Skeletal muscle cell (primary cell): Measurements from ENCODE around the gene ZSWIM9.
"Not testable (repeated sequence)": the region's sequence is repeated elsewhere in the genome, so short reads cannot be mapped to it uniquely, and the experiment has no call there.

ENCODE experiments used
- DNase-seq: peaks from one replicate; pipeline ENCODE4 v3.0.0-alpha.2; 2010; ENCODE audit warnings: low read depth
- H3K4me3 ChIP-seq: 2 replicates; pipeline ENCODE4 v1.5.1; 2011; ENCODE audit warnings: low read depth, mild to moderate bottlenecking, control low read depth, low read length, moderate library complexity

The ZSWIM9 gene

DNA sequence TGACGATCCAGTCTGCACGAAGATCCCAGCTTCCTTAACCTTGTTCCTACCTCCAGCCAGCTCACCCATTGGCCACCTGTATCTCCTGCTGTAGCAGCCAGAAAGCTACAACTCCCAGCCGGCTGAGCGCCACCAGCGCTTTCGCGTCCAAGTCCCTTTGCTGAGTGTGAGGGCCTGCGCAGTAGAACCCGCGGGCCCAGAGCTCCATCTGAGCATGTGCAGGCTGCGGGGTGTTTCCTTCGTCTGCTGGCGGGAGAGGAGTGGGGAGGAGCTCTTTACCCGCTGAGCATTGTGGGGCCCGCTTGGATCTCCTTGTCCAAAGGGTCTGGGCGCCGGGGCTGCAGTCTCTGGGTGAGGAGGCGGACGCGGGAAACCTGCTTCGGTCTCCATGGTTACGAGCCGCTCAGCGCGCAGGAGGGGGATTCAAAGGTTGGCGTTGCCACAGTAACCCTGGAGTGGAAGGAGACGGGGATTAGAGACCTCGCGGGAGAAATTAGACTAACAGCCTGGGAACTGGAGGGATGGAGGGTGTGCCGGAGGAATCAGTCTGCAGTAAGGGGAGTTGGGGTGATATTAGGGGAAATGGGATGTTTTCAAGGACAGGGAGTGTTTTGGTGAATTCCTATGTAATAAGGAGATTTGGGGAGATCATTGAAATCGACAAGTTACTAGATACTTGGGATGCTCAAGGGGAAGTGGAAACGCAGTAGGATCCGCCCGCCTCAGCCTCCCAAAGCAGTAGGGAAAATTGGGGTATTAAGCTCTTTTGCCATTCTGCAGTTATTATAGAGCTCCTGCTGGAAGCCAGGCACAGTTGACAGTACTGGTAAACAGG, 33.5 kb downstream of the ZSWIM9 start:
- H3K4me3 ChIP-seq = peak overlapping the region; percentile 94
- peak; percentile 79 for DNase-seq

DNA sequence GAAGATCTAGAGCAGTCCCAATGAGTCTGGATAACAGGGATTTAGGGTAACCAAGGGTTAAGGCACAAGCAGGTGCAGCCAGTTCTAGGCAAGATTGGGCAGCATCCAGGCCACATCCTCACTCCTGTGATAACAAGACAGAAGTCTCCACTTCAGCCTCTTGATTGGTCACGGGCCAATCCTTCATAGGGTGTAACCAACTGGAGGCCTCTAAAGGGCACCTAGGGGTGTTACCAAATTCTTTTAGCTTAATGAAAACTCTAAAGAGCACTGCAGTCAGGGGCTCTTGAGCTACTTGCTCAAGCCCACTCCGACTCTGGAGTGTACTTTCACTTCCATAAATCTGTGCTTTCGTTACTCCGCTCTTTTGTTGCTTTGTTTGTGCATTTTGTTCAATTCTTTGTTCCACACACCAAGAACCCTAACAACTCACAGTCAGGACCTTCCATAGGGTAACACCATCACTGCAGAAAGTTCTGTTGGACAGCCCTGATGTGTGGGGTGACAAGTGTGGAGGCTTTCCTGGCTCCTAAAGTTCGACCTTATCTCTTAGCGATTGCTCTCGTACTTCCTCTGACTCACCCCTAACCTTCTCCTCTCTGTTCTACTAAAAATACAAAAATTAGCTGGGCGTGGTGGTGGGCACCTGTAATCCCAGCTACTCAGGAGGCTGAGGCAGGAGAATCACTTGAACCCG, 36.1 kb downstream of the ZSWIM9 start:
- no peak for DNase-seq
- H3K4me3 ChIP-seq = no peak overlapping the region

DNA sequence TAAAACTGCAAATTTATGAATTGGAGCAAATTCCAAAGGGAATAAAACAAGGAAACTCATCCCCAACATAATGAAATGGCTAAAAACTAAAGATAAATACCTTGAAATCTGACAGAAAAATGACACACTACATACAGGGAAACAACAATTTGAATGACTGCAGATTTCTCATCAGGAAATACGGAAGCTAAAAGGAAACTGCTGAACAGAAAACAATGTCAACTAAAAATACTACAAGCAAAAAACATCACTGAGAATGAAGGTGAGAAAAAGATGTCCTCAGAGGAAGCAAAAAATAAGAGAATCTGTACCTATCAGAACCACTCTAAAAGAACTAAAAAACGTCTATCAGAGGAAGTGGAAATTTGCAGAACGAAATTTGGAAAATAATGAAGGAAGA, 39.5 kb downstream of the ZSWIM9 start:
- no peak for DNase-seq

DNA sequence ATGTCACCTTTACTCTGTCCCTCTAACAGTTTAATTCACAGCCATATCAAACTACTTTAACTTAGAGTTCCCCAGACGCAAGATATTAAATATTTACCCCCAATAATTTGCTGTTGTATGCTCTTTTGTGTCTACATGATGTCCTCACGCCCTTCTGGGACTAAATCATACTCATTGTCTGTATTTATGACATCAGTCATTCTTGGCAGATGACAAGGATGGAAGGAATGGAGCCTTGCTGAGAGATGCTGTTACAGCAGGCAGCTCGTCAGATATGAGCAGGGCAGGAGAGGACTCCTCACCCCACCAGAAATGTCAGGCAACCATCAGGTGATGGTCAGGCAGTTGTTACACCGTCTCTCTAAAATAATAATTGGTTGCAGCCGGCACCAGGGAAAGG, 43.5 kb downstream of the ZSWIM9 start:
- H3K4me3 ChIP-seq = no peak overlapping the region
- DNase-seq = no peak

More for the DNA sequence above, 39.5 kb downstream of the ZSWIM9 start:
- no peak overlapping the region for H3K4me3 ChIP-seq

DNA sequence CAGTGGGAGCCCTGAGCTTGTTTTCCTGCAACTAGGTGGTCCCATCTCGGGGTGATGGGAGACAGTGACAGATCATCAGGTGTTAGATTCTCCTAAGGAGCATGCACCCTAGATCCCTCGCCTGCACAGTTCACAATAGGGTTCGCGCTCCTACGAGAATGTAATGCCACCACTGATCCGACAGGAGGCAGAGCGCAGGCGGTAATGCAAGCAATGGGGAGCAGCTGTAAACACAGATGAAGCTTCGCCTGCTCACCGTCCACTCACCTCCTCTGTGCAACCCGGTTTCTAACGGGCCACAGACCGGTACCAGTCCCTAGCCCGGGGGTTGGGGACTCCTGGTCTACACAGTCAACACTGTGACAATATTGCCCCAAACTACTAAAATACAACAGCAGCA, 46.5 kb downstream of the ZSWIM9 start:
- no peak for DNase-seq
- H3K4me3 ChIP-seq = no peak overlapping the region

DNA sequence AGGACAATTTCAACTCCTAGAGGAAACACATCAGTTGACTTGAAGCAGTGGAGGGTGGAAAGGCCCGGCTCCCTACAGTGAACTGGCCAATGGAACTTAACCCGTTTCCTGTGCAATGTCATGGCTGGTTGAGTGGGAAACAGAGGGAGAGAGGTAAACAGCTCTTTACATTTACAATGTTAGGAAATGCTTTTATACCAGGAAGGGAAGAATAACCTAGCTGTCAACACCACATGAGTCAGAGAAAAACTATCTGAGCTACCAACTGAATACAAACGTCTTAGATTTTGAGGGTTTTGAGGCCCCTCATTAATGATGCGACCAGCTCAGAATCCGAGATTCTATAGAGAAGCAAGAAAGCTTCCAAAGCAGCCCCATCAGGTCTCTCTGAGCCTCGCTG, 48.5 kb downstream of the ZSWIM9 start:
- no peak overlapping the region for H3K4me3 ChIP-seq
- no peak for DNase-seq

DNA sequence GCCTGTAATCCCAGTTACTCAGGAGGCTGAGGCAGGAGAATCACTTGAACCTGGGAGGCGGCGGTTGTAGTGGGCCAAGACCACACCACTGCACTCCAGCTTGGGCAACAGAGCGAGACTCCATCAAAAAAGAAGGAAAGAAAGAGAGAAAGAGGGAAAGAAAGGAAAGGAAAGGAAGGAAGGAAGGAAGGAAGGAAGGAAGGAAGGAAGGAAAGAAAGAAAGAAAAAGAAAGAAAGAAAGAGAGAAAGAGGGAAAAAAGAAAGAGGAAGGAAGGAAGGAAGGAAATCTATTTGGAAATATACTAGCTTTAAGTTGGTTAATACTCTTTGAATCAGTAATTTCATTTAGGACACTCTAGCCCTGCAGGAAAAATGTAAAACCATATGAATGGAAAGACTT, 50.3 kb downstream of the ZSWIM9 start:
- H3K4me3 ChIP-seq, DNase-seq: not testable (repeated sequence)

DNA sequence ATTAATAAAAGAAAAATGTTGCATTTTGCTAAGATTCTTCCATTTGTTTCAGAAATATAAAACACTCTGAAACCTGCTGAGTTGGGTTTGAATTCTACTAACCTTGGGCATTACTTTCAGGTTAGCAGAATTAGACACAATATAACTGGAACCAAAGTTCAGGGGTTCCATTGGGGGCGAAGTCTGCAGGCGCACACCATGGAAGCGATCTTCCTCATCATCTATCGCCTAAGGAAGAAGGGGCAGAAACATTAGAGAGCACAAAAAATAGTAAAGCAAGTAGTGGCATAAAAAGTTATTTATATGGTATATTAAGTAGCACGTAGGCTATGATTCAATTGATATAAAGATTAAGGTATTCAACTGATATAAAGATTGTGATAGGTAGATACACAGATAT, 51.1 kb downstream of the ZSWIM9 start:
- H3K4me3 ChIP-seq = no peak overlapping the region
- DNase-seq = no peak

DNA sequence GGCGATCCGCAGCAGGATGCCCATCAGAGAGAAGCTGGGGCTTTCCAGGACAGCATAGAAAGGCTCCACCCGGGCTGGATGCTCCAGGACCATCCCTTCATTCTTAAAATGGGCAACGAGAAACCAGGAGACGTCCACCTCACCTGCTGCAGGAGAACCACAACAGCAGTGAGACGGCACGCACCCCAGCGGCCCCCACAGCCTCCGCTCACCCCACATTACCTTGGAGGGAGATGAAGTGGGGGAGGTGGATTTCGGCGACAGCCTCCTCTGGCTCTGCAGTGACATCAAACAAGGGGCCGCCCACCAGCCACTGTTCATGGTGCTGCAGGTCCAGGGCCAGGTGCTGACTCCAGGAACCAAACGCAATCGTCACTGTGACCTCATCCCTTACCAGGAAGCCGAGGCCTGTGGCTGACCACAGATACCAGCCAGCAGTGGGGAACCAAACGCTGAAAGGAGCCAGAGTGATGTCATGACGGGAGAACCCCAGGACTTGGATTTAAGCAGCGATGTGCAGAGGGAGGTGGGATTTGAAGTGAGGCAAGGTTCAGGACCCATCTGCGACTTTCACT, 60.2 kb downstream of the ZSWIM9 start:
- H3K4me3 ChIP-seq = no peak overlapping the region
- DNase-seq = no peak

DNA sequence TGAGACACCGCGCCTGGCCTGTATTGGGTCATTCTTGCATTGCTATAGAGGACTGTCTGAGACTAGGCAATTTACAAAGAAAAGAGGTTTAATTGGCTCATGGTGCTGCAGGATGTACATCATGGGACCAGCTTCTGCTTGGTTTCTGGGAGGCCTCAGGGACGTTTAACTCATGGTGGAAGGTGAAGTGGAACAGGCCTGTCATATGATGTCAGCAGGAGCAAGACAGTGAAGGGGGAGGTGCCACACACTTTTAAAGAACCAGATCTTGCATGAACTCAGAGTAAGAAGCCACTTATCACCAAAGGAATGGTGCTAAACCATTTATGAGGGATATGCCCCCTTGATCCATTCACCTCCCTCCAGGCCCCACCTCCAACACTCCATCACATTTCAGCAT, 66.6 kb downstream of the ZSWIM9 start:
- DNase-seq = no peak
- no peak overlapping the region for H3K4me3 ChIP-seq

DNA sequence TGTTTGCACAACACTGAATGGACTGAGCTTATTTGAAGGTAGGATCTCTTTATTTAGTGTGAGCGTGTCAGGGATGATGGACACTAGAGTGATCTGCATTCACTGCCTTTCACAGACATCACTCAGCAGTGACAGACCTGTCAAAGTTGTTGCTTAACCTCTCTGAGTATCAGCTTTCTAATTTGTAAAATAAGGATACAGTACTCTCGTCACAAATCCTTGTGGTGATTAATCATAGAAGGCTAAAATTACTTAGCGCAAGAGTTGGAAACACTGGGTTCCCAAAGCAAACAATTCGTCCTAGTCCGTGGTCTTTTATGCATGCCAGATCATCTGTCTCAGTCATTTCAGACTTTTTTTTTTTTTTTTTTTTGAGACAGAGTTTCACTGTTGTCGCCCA, 68.6 kb downstream of the ZSWIM9 start:
- DNase-seq = no peak
- no peak overlapping the region for H3K4me3 ChIP-seq

DNA sequence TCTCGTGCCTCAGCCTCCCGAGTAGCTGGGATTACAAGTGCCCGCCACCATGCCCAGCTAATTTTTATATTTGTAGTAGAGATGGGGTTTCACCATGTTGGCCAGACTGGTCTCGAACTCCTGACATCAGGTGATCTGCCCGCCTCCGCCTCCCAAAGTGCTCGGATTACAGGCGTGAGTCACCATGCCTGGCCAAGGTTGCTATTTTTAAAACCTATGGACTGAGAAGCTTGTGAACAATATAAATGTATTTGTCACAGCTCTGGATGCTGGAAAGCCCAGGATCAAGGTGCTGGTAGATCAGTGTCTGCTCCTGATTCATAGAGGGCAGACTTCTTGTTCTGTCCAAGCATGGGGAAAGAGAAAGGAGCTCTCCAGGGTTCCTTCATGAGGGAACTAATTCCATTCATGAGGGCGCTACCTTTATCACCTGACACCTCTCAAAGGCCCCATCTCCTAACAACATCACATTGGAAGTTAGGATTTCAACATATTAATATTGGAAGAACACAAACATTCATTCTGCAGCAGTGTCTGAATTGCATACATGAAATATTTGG, 69.2 kb downstream of the ZSWIM9 start:
- DNase-seq = no peak
- H3K4me3 ChIP-seq = no peak overlapping the region

DNA sequence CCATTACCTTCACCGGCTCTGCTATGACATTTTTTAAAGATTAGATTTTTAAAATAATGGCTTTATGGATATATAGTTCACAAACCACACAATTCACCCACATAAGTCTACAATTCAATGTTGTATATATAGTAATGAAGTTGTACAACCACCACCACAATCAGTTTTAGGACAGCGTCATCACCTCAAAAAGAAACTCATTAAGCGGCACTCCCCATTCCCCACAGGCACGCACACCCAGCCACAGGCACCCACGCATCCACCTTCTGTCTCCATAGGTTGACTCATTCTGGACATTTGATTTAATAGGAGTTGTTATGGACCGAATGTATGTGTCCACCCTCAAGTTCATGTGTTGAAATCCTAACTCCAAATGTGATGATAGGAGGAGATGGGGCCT, 71.3 kb downstream of the ZSWIM9 start:
- H3K4me3 ChIP-seq, DNase-seq: not testable (repeated sequence)

DNA sequence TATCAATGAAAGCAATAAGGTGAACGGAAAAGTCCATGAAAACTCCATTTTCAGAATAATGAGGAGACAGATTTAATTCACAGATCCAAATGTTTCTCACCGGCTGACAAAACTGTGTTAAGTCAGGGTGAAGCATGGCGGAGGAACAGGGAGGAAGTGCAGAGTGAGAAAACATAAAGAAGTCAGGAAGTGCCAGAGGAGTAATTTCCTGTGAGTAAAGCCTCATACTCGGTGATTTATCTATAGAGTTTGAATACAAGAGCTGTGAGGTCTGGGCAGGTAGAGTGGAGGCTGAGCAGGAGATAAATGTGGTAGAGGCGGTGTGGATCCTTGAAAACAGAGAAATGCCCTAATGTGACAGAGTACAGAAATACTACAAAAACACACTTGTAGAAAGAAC, 73.8 kb downstream of the ZSWIM9 start:
- no peak for DNase-seq
- no peak overlapping the region for H3K4me3 ChIP-seq

DNA sequence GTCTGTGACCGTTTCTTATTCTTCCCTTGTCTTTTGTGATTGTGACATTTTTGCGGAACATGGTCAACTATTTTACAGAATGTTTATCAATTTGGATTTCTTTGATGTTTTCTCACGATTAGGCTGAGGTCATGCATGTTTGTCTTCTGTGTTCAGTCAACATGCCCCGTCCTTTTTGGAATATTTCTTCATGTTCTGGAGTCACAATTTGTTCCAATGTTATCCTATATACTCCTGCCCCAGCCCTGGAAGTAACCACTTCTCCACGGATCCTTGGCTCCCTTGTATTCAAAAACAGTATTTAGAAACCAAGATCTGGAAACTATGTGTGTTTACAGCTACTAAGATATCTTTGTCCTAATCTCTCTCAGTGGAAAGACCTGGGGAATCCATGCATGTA, 75.6 kb downstream of the ZSWIM9 start:
- no peak overlapping the region for H3K4me3 ChIP-seq

DNA sequence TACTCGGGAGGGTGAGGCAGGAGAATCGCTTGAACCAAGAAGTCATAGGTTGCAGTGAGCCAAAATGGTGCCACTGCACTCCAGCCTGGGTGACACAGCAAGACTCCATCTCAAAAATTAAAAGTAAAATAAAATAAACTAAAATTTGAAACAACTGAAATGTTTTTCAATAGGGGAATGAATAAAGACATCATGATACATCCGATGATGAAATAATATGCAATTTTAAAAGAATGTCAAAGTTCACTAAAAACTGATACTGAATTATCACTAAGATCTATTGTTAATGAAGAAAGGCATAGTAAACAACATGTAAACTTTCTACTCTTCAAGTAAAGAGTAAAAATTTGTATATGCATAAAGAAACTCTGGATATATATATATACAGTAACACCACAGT, 76.7 kb downstream of the ZSWIM9 start:
- DNase-seq = no peak
- H3K4me3 ChIP-seq = no peak overlapping the region

More for the DNA sequence above, 75.6 kb downstream of the ZSWIM9 start:
- DNase-seq = no peak
